Mesothelial cell of epicardium (in vitro differentiated cells): ENCODE measurements around the gene NFAM1. TPM values are rescaled to one million over a fixed set of nuclear protein-coding genes. Genes with fewer than 3 reads are reported as not detected.

Experiments used
- DNase-seq, 2 experiments: peaks; one replicate each; pipeline ENCODE4 v3.0.0; 2021; ENCODE audit warnings: low spot score in 2 of 2; ENCODE audit not compliant: unreplicated experiment in 2 of 2
- H3K27ac Mint-ChIP-seq: 2 replicates; pipeline ENCODE4 v1.8.0; 2021; ENCODE audit warnings: mixed read lengths
- H3K27me3 Mint-ChIP-seq: 2 replicates; pipeline ENCODE4 v1.8.0; 2021; ENCODE audit warnings: low read depth, mixed read lengths
- H3K36me3 Mint-ChIP-seq: 2 replicates; pipeline ENCODE4 v1.8.0; 2021; ENCODE audit warnings: mixed read lengths
- H3K4me1 Mint-ChIP-seq: 2 replicates; pipeline ENCODE4 v1.8.0; 2021; ENCODE audit warnings: mixed read lengths
- H3K4me3 Mint-ChIP-seq: 2 replicates; pipeline ENCODE4 v1.8.0; 2021; ENCODE audit warnings: mild to moderate bottlenecking, moderate library complexity, mixed read lengths
- H3K9me3 Mint-ChIP-seq: 2 replicates; pipeline ENCODE4 v1.8.0; 2021; ENCODE audit warnings: mixed read lengths
- CTCF ChIP-seq: fragments of 200-600 bp; sonication (generic); IDR thresholded peaks from one replicate; pipeline ENCODE4 v1.5.0; 2021; ENCODE audit warnings: antibody characterized with exemption; ENCODE audit not compliant: unreplicated experiment
- total RNA-seq: library from RNA; stranded (reverse); gene quantifications from 3 replicates; pipeline ENCODE4 v1.2.1, GENCODE V29; 2021

NFAM1 gene
- total RNA-seq, 1 donor from 2014 or later: 0.34 TPM

- no peaks in the 10 kb centered on the region for H3K9me3 Mint-ChIP-seq
- peak overlapping the region; percentile 34 for H3K4me3 Mint-ChIP-seq
- TF ChIP-seq CTCF: no peak
- H3K36me3 Mint-ChIP-seq: no peaks in the 10 kb centered on the region
- H3K4me1 Mint-ChIP-seq: peaks cover 44% of the 10 kb centered on the region
- peaks cover 57% of the 10 kb centered on the region for H3K27me3 Mint-ChIP-seq
- peak overlapping the region; percentile 91 for H3K27ac Mint-ChIP-seq
- peak in 1 of 2 experiments; percentile 43 for DNase-seq
Measured at GRCh38 chr22:42365111-42365865, 66.9 kb downstream of the NFAM1 start.

DNA sequence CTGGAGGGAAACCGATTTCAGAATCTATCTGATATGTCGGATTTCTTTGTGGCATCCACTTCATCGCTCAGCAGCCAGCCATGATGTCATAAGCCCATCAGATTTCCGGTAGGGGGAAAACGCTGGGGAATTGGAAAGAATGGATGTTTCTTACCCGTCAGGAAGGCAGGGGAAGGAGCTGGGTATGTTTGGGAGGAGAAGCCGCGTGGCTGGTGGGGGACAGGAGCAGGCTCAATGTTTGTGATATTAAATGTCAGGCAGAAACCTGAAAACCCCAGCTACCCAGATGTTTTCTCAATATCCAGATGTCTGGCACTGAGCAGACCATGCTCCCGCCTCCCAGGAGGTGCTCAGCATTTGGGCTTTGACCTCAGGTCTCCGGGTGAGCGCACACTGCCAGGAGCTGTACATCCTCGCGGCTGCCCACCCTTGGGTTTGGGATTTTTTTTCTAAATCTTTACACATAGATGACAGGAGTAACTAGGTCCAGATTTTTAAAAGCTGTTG, 67.5 kb downstream of the NFAM1 start:
- peaks cover 62% of the 10 kb centered on the region for H3K27me3 Mint-ChIP-seq
- H3K4me3 Mint-ChIP-seq: peak overlapping the region; percentile 34
- H3K9me3 Mint-ChIP-seq: no peaks in the 10 kb centered on the region
- DNase-seq: no peak
- TF ChIP-seq CTCF: no peak
- peak overlapping the region; percentile 91 for H3K27ac Mint-ChIP-seq
- H3K36me3 Mint-ChIP-seq: no peaks in the 10 kb centered on the region
- H3K4me1 Mint-ChIP-seq: peaks cover 43% of the 10 kb centered on the region

DNA sequence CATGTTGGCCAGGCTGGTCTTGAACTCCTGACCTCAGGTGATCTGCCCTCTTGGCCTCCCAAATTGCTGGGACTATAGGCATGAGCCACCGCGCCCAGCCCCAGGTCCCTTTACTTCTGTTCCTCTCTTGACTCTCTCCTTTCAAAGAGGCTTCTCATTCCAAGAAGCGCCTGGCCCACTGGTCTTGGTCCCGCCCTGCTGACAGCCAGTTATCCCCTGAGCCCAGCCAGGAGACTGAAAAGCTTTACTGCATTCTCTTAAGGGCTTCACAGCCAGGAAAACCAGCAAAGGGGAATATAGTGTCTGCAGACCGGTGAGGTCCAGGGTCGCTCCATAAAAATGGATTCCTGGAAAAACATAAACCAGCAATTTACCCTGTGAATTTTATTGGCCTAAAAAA, 68.3 kb downstream of the NFAM1 start:
- Mint-ChIP-seq H3K27ac (peak overlapping the region; percentile 59), H3K9me3 (no peaks in the 10 kb centered on the region), H3K27me3 (peaks cover 59% of the 10 kb centered on the region), H3K4me1 (peaks cover 39% of the 10 kb centered on the region), H3K36me3 (no peaks in the 10 kb centered on the region), H3K4me3 (no peak overlapping the region)
- DNase-seq: no peak
- TF ChIP-seq CTCF: no peak

DNA sequence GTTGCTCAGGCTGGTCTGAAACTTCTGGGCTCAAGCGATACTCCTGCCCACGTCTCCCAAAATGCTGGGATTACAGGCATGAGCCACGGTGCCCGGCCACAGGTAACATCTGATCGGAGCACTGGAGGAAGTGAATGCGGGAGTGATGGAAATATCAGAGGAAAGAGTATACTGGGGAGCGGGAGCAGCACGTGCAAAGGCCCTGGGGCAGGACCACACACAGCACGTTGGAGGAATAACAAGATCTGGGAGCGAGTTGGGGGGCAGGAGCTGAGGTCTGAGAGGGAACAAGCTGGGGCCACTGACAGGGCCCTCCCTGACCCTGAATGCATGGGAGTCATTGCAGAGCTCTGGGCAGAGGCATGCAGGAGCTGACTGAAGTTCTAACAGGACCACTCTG, 70.7 kb downstream of the NFAM1 start:
- no peak for DNase-seq
- no peak overlapping the region for H3K27ac Mint-ChIP-seq
- H3K36me3 Mint-ChIP-seq: no peaks in the 10 kb centered on the region
- no peaks in the 10 kb centered on the region for H3K9me3 Mint-ChIP-seq
- peaks cover 28% of the 10 kb centered on the region for H3K4me1 Mint-ChIP-seq
- no peak overlapping the region for H3K4me3 Mint-ChIP-seq
- no peak for TF ChIP-seq CTCF
- H3K27me3 Mint-ChIP-seq: peaks cover 40% of the 10 kb centered on the region

DNA sequence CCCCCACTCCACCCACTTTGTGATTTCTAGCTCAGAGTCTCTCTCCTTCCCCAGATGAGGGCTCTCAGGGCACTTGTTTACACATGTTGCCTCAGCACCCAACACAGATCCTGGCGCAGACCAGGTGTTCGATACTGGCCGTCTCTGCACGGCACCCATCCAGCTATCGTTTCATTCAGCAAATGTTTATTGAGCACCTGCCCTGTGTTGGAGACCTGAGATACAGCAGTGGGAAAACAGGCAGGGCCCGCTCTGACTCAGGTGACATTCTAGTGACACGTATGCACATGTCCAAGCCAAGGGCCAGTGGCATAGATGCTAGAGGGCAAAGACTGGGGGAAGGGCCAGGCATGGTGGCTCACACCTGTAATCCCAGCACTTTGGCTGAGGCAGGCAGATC, 71.9 kb downstream of the NFAM1 start:
- no peak for TF ChIP-seq CTCF
- no peaks in the 10 kb centered on the region for H3K9me3 Mint-ChIP-seq
- no peak overlapping the region for H3K4me3 Mint-ChIP-seq
- peaks cover 17% of the 10 kb centered on the region for H3K4me1 Mint-ChIP-seq
- H3K27me3 Mint-ChIP-seq: peaks cover 30% of the 10 kb centered on the region
- H3K36me3 Mint-ChIP-seq: no peaks in the 10 kb centered on the region
- H3K27ac Mint-ChIP-seq: no peak overlapping the region
- no peak for DNase-seq
